HEK293 (cell line): ENCODE measurements around the gene NOC2L.

ENCODE experiments used
- AEBP2 ChIP-seq: fragments of 450-650 bp; formaldehyde crosslinking; IDR thresholded peaks from 2 replicates; pipeline ENCODE4 v1.5.1; 2016; ENCODE audit warnings: missing biosample characterization, missing genetic modification characterization, borderline replicate concordance
- BCL11A ChIP-seq: fragments of 450-650 bp; formaldehyde crosslinking; IDR thresholded peaks from 2 replicates; pipeline ENCODE4 v1.5.1; 2016; ENCODE audit warnings: low read depth, missing biosample characterization, missing genetic modification characterization
- KLF10 ChIP-seq: fragments of 450-650 bp; IDR thresholded peaks from 2 replicates; pipeline ENCODE4 v1.5.1; 2018; ENCODE audit warnings: missing biosample characterization, mild to moderate bottlenecking, missing genetic modification characterization
- KLF17 ChIP-seq: fragments of 450-650 bp; formaldehyde crosslinking; IDR thresholded peaks from 2 replicates; pipeline ENCODE4 v1.5.1; 2016; ENCODE audit warnings: missing biosample characterization, missing genetic modification characterization
- MZF1 ChIP-seq: fragments of 450-650 bp; formaldehyde crosslinking; IDR thresholded peaks from 2 replicates; pipeline ENCODE4 v1.5.1; 2017; ENCODE audit warnings: missing biosample characterization, missing genetic modification characterization, borderline replicate concordance
- PRDM6 ChIP-seq: fragments of 450-650 bp; formaldehyde crosslinking; IDR thresholded peaks from 2 replicates; pipeline ENCODE4 v1.5.1; 2017; ENCODE audit warnings: missing biosample characterization, missing genetic modification characterization
- SP7 ChIP-seq: fragments of 450-650 bp; formaldehyde crosslinking; IDR thresholded peaks from 2 replicates; pipeline ENCODE4 v1.5.1; 2016; ENCODE audit warnings: missing biosample characterization, missing genetic modification characterization
- ZBTB10 ChIP-seq: fragments of 450-650 bp; formaldehyde crosslinking; IDR thresholded peaks from 2 replicates; pipeline ENCODE4 v1.5.1; 2016; ENCODE audit warnings: missing biosample characterization, missing genetic modification characterization
- ZBTB44 ChIP-seq: fragments of 450-650 bp; IDR thresholded peaks from 2 replicates; pipeline ENCODE4 v1.5.1; 2018; ENCODE audit warnings: missing biosample characterization, mild to moderate bottlenecking, missing genetic modification characterization
- ZFHX2 ChIP-seq: fragments of 450-650 bp; formaldehyde crosslinking; conservative IDR thresholded peaks from 2 replicates; pipeline ENCODE4 v1.5.1; 2016; ENCODE audit warnings: missing biosample characterization, missing genetic modification characterization
- ZFP69B ChIP-seq: fragments of 450-650 bp; formaldehyde crosslinking; IDR thresholded peaks from 2 replicates; pipeline ENCODE4 v1.5.1; 2016; ENCODE audit warnings: missing biosample characterization, missing genetic modification characterization
- ZNF155 ChIP-seq: fragments of 450-650 bp; formaldehyde crosslinking; IDR thresholded peaks from 2 replicates; pipeline ENCODE4 v1.5.1; 2016; ENCODE audit warnings: missing biosample characterization, missing genetic modification characterization
- ZNF184 ChIP-seq: fragments of 450-650 bp; IDR thresholded peaks from 2 replicates; pipeline ENCODE4 v1.5.1; 2018; ENCODE audit warnings: missing biosample characterization, mild to moderate bottlenecking, missing genetic modification characterization
- ZNF280C ChIP-seq: fragments of 450-650 bp; formaldehyde crosslinking; IDR thresholded peaks from 2 replicates; pipeline ENCODE4 v1.5.1; 2016; ENCODE audit warnings: missing biosample characterization, missing genetic modification characterization
- ZNF518A ChIP-seq: fragments of 450-650 bp; formaldehyde crosslinking; conservative IDR thresholded peaks from 2 replicates; pipeline ENCODE4 v1.5.1; 2016; ENCODE audit warnings: low read depth, missing biosample characterization, missing genetic modification characterization
- ZNF610 ChIP-seq: fragments of 450-650 bp; formaldehyde crosslinking; IDR thresholded peaks from 2 replicates; pipeline ENCODE4 v1.5.1; 2016; ENCODE audit warnings: missing biosample characterization, missing genetic modification characterization, borderline replicate concordance
- ZNF704 ChIP-seq: fragments of 450-650 bp; formaldehyde crosslinking; IDR thresholded peaks from 2 replicates; pipeline ENCODE4 v1.5.1; 2016; ENCODE audit warnings: missing biosample characterization, missing genetic modification characterization
- ZNF777 ChIP-seq: fragments of 450-650 bp; formaldehyde crosslinking; IDR thresholded peaks from 2 replicates; pipeline ENCODE4 v1.5.1; 2017; ENCODE audit warnings: missing biosample characterization, missing genetic modification characterization, borderline replicate concordance
- ZNF843 ChIP-seq: fragments of 450-650 bp; formaldehyde crosslinking; IDR thresholded peaks from 2 replicates; pipeline ENCODE4 v1.5.1; 2016; ENCODE audit warnings: missing biosample characterization, missing genetic modification characterization
- ZSCAN23 ChIP-seq: fragments of 450-650 bp; formaldehyde crosslinking; IDR thresholded peaks from 2 replicates; pipeline ENCODE4 v1.5.1; 2016; ENCODE audit warnings: missing biosample characterization, missing genetic modification characterization
- ZSCAN30 ChIP-seq: fragments of 450-650 bp; IDR thresholded peaks from 2 replicates; pipeline ENCODE4 v1.5.1; 2018; ENCODE audit warnings: missing biosample characterization, mild to moderate bottlenecking, missing genetic modification characterization, moderate library complexity

NOC2L gene

GRCh38 chr1:906600-907420 is 52.2 kb downstream of the NOC2L start (continued):
- TF ChIP-seq BCL11A (tag by site-specific recombination) (no peak; the same call in 1 of the 2 replicates), ZBTB10 (tag by site-specific recombination) (no peak), ZNF610 (tag by site-specific recombination) (no peak), ZNF280C (no peak), KLF17 (tag by site-specific recombination) (0 out of 2 replicates have a peak, but pooled peaks have one; percentile 25), ZNF843 (tag by site-specific recombination) (no peak), ZBTB44 (tag by site-specific recombination) (no peak), ZSCAN23 (tag by site-specific recombination) (no peak), ZNF184 (no peak), ZFP69B (tag by site-specific recombination) (peak; percentile 90), ZFHX2 (peak; percentile 58), KLF10 (no peak), ZSCAN30 (no peak), PRDM6 (tag by site-specific recombination) (no peak), ZNF777 (tag by site-specific recombination) (no peak), SP7 (tag by site-specific recombination) (no peak), ZNF518A (no peak), AEBP2 (tag by site-specific recombination) (no peak), ZNF704 (tag by site-specific recombination) (no peak), MZF1 (tag by site-specific recombination) (no peak), ZNF155 (tag by site-specific recombination) (no peak)
